ENCODE results near the gene UGT2A2.

- TF ChIP-seq CTCF (IDR thresholded peaks at IDR 0.05; ENCODE audit: insufficient read depth, low read length, poor library complexity, severe bottlenecking) (no peak), EZH2phosphoT487 (conservative IDR thresholded peaks at IDR 0.05; ENCODE audit: low read length) (no peak)
These were observed 847 bp upstream of the UGT2A2 start for GRCh38 chr4:69640289-69640688.

Measured in SU-DHL-6 (cell line).